Ovary (tissue), 9 donors: ENCODE results near the gene IRF5. TPM values are rescaled to one million over a fixed set of nuclear protein-coding genes. Genes with fewer than 3 reads are reported as not detected.

Source experiments
- DNase-seq, 5 donors: peaks; one replicate each; pipeline ENCODE4 v3.0.0-alpha.2; 2019 to 2020
- H3K27ac ChIP-seq, 2 donors: fragments of 200-600 bp; one replicate each; pipeline versions ENCODE4 v1.5.1 to v1.8.0; 2019 to 2022
- H3K27me3 ChIP-seq: fragments of 200-600 bp; one replicate; pipeline ENCODE4 v1.8.0; 2022
- H3K36me3 ChIP-seq: fragments of 200-600 bp; sonication (generic); one replicate; pipeline ENCODE4 v1.5.1; 2019
- H3K4me1 ChIP-seq: one replicate; pipeline ENCODE4 v1.8.1; 2013; ENCODE audit warnings: mild to moderate bottlenecking, moderate library complexity; ENCODE audit not compliant: insufficient read depth
- H3K4me3 ChIP-seq: fragments of 200-600 bp; sonication (generic); one replicate; pipeline ENCODE4 v1.5.1; 2017
- H3K9me3 ChIP-seq, 2 donors: fragments of 200-600 bp in 1 of 2; sonication (generic) in 1 of 2; one replicate each; pipeline versions ENCODE4 v1.5.1 to v1.8.1; 2013 to 2019; ENCODE audit warnings: mild to moderate bottlenecking in 1 of 2, moderate library complexity in 1 of 2
- EP300 ChIP-seq: sonication (generic); formaldehyde crosslinking; IDR thresholded peaks from one replicate; pipeline ENCODE4 v1.6.1; 2017; ENCODE audit warnings: antibody characterized with exemption
- POLR2A ChIP-seq: fragments of 450-650 bp; IDR thresholded peaks from one replicate; pipeline ENCODE4 v1.6.1; 2017; ENCODE audit warnings: antibody characterized with exemption, mild to moderate bottlenecking, moderate library complexity
- WGBS, 3 donors: extraction: QIAGEN DNeasy Blood & Tissue Kit in 1 of 3; methylation state at CpG; one replicate each; pipeline versions ENCODE4 v1.1.5 to v1.1.7; 2013 to 2017; 5-methylcytosine and 5-hydroxymethylcytosine counted together
- intact Hi-C, 4 donors: fragments of 100-400 bp; cut with DNase I; formaldehyde crosslinking; loops; one replicate each; pipeline versions ENCODE4 v1.11.0 to v1.15.1; 2022 to 2023
- polyA plus RNA-seq, 2 donors: library from polyadenylated mRNA; stranded (reverse); fragments of 200-250 nt in 1 of 2; fragments of 350-450 nt in 1 of 2; fragmentation: Illumina TruSeq in 1 of 2; extraction: RNeasy Lipid Tissue Mini Kit (QIAGEN cat#74804) in 1 of 2; gene quantifications; one replicate each; pipeline ENCODE4 v1.2.3, GENCODE V29; 2013 to 2014
- total RNA-seq, 7 donors: library from RNA; depleted of rRNA in 2 of 7; stranded (reverse); fragments of >200 nt in 2 of 7; fragmentation: NEBNext Ultra II Directional in 3 of 7; extraction: Animal tissue kit (Norgen Biotek cat#: 25700) in 3 of 7; gene quantifications; one replicate each; pipeline versions ENCODE4 v1.1.0 to v1.2.4, GENCODE V29; 2016 to 2023
- TF ChIP-seq, protein P1 (sequence below), 3 donors: fragments of 450-650 bp in 2 of 3; fragments of 200-600 bp in 1 of 3; IDR thresholded peaks; one replicate each; pipeline versions ENCODE4 v1.5.1 to v1.8.0; 2016 to 2022; ENCODE audit warnings: antibody characterized with exemption in 3 of 3, mild to moderate bottlenecking in 1 of 3
- donor health status: DM: no; HTN: no; CAD: no; lungs with moderate emphysema.
- donor health status: DM: no; HTN: no; CAD: no.
- donor health status: Bipolar disorder and iron deficiency.
- donor health status: DM: yes; HTN: yes; CAD: no.
- donor health status: DM: no; HTN: no; CAD: no.
- donor health status: DM: yes; HTN: yes; CAD: no.

Gene IRF5
- total and polyA plus RNA-seq, 9 donors, result 2.1 to 6.5 (median 2.6) TPM

DNA sequence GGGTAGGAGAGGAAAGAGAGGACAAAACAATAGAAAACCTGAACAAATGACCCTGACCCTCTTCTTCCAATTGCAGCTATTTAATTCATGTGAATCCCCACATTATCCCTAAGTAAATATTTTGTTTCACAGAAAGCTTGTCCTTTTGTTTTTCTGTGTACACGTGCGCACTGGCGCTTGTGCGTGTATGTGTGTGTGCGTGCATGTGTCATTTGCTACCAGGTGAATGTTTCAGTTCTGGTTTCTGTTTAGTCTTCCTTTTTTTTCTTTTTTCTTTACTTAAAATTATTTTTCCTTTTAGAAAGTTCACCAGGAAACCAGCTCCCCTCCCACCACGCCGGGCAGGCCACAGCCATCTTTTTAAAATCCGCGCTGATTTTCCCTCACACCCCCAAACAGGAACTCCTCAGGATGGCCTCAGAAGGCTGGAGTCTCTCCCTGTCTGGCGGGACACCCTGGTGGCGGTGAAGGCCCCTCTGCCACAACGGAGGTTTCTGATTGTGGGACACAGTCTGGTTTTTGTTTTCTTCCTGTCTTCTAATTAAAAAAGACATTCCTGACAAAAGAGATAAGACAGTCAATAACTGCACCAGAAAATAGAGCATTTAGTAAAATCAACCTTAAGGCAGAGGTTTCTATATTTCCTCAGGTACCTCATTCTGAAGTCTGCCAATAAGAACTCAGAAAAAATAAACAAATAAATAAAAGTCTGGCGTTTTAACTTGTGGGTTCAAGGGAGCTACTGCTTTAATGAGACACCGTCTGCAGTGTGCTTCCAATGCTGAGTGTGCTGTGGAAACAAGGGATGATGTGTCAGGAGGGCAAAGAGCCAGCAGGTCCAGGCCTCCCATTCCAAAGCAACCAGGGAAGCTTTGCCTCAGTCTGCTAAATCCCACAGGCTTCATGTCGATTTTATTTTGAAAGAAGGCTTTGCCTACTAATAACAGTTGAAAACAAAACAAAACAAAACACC lies 17.4 kb downstream of the IRF5 start:
- Histone ChIP-seq H3K27me3 (no peaks in the 10 kb centered on the region), H3K4me1 (no peaks in the 10 kb centered on the region), H3K4me3 (no peak overlapping the region), H3K9me3 (no peaks in the 10 kb centered on the region), H3K27ac (no peak overlapping the region), H3K36me3 (no peaks in the 10 kb centered on the region)
- no peak for DNase-seq
- intact Hi-C loops, result no loop called here
- WGBS, 3 donors, result 66 to 69% (median 67%) methylated on average over 15 of the region's 15 CpGs
- TF ChIP-seq EP300 (no peak), POLR2A (no peak)
- TF ChIP-seq, protein P1, sequence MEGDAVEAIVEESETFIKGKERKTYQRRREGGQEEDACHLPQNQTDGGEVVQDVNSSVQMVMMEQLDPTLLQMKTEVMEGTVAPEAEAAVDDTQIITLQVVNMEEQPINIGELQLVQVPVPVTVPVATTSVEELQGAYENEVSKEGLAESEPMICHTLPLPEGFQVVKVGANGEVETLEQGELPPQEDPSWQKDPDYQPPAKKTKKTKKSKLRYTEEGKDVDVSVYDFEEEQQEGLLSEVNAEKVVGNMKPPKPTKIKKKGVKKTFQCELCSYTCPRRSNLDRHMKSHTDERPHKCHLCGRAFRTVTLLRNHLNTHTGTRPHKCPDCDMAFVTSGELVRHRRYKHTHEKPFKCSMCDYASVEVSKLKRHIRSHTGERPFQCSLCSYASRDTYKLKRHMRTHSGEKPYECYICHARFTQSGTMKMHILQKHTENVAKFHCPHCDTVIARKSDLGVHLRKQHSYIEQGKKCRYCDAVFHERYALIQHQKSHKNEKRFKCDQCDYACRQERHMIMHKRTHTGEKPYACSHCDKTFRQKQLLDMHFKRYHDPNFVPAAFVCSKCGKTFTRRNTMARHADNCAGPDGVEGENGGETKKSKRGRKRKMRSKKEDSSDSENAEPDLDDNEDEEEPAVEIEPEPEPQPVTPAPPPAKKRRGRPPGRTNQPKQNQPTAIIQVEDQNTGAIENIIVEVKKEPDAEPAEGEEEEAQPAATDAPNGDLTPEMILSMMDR (IDR thresholded peaks at IDR 0.05), result no peak

DNA sequence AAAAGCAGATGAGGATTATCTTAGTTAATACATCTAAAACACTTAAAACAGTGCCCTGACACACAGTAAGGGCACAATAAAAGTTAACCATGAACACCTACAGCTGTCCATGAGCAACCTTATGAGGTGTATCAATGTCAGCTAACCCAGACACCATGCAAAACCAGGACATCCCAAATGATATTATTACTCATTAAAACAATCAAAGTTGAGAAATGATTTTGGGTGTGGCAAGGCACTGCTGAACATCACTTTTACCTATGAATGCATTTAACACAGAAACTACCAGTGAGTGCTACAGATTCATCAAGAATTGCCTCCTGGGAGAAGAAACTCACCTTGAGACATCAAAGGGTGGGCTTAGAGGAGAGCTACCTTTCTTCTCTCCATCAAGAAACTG lies 18.3 kb downstream of the IRF5 start:
- Histone ChIP-seq H3K27ac (no peak overlapping the region), H3K4me1 (no peaks in the 10 kb centered on the region), H3K27me3 (no peaks in the 10 kb centered on the region), H3K36me3 (no peaks in the 10 kb centered on the region), H3K4me3 (no peak overlapping the region), H3K9me3 (no peaks in the 10 kb centered on the region)
- TF ChIP-seq, protein P1 (IDR thresholded peaks at IDR 0.05), result no peak
- TF ChIP-seq EP300 (no peak), POLR2A (no peak)
- intact Hi-C loops, result no loop called here
- DNase-seq, result no peak

DNA sequence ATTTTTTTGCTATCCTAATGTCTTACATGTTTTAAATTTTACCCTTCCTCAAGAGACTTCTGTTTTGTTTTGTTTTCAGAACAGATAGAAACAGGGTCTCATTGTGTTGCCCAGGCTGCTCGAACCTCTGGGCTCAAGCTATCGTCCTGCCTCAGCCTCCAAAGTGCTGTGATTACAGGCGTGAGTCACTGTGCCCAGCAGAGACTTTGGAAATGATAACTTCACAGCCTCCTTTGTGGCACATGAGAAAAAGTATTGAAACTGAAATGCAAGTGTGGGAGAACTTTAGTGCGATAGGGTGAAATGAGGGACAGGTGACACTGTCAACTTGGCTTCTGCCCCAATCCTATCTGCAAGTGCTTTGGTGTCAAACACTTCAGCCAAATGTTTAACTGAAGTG lies 21.6 kb downstream of the IRF5 start:
- TF ChIP-seq, protein P1 (IDR thresholded peaks at IDR 0.05), result no peak
- TF ChIP-seq POLR2A, result no peak
- TF ChIP-seq EP300, result no peak
- Histone ChIP-seq H3K9me3 (no peaks in the 10 kb centered on the region), H3K27me3 (no peaks in the 10 kb centered on the region), H3K4me1 (no peaks in the 10 kb centered on the region), H3K27ac (no peak overlapping the region), H3K36me3 (no peaks in the 10 kb centered on the region), H3K4me3 (no peak overlapping the region)
- no peak for DNase-seq
- 92 to 95% (median 94%) methylated on average over 4 of the region's 4 CpGs for WGBS, 3 donors
- intact Hi-C loops, result no loop called here

DNA sequence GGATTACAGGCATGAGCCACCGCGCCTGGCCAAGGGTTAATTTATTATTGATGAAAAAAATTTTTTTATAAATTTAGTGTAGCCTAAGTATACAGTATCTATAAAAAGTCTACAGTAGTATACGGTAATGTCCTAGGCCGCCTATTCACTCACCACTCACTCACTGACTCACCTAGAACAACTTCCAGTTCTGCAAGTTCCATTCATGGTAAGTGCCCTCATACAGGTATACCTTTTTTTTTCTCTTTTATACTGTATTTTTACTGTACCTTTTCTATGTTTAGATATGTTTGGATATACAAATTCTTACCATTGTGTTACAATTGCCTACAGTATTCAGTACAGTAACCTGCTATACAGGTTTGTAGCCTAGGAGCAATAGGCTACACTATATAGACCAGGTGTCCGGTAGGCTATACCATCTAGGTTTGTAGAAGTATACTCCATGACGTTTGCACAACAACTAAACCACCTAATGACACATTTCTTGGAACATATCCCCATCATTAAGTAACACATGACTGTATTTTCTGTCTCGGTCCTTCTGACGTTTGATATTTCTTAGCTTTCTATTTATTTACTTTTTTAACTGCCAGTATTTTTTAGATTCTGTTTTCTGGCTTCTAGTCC lies 23.4 kb downstream of the IRF5 start:
- Histone ChIP-seq H3K4me1 (no peaks in the 10 kb centered on the region), H3K27me3 (no peaks in the 10 kb centered on the region), H3K4me3 (no peak overlapping the region), H3K27ac (no peak overlapping the region), H3K9me3 (no peaks in the 10 kb centered on the region), H3K36me3 (no peaks in the 10 kb centered on the region)
- no peak for DNase-seq
- WGBS, 3 donors, result 88 to 90% (median 88%) methylated on average over 8 of the region's 8 CpGs
- TF ChIP-seq, protein P1 (IDR thresholded peaks at IDR 0.05), result no peak
- no peak for TF ChIP-seq POLR2A
- TF ChIP-seq EP300, result no peak
- intact Hi-C loops, result no loop called here
